BJ (cell line): ENCODE measurements around the gene RBM39. TPM values are rescaled to one million over a fixed set of nuclear protein-coding genes. Genes with fewer than 3 reads are reported as not detected.
"Not testable (repeated sequence)": the region's sequence is repeated elsewhere in the genome, so short reads cannot be mapped to it uniquely, and the experiment has no call there.

Experiments
- CTCF ChIA-PET: fragments of 350-600 bp; formaldehyde crosslinking; extraction: SDS; loops from one replicate; lab custom pipeline; 2021; ENCODE audit warnings: antibody characterized with exemption, inconsistent platforms; lab: Yijun Ruan, JAX
- POLR2A ChIA-PET: fragments of 300-600 bp; sonication (Branson Sonifier 250); formaldehyde crosslinking; extraction: SDS; loops from one replicate; lab custom pipeline; 2021; ENCODE audit warnings: antibody characterized with exemption; lab: Charles Lee
- DNase-seq: peaks from one replicate; pipeline ENCODE4 v3.0.0-alpha.2; 2011; ENCODE audit warnings: low read depth
- H3K27me3 ChIP-seq: 2 replicates; pipeline ENCODE4 v1.6.0; 2011; ENCODE audit warnings: low read length; ENCODE audit not compliant: control insufficient read depth, insufficient read depth
- H3K36me3 ChIP-seq: 2 replicates; pipeline ENCODE4 v1.5.1; 2011; ENCODE audit warnings: low read length; ENCODE audit not compliant: control insufficient read depth, insufficient read depth
- H3K4me3 ChIP-seq: 2 replicates; pipeline ENCODE4 v1.5.1; 2011; ENCODE audit warnings: low read depth, mild to moderate bottlenecking, control low read depth, low read length
- CTCF ChIP-seq: IDR thresholded peaks from 2 replicates; pipeline ENCODE4 v1.5.1; 2011; ENCODE audit warnings: low read depth, mild to moderate bottlenecking, control low read depth, inconsistent platforms, low read length, moderate library complexity; ENCODE audit not compliant: insufficient read depth
- polyA plus RNA-seq: library from polyadenylated mRNA; depleted of rRNA; stranded (reverse); fragments of >200 nt; gene quantifications from 2 replicates; pipeline ENCODE4 v1.2.3, GENCODE V29; 2011

RBM39 gene
- polyA plus RNA-seq, 1 experiment, result 63.5 TPM

GRCh38 chr20:35729283-35729807 lies 12.7 kb downstream of the RBM39 start:
- H3K4me3 ChIP-seq, result no peak overlapping the region
- ChIA-PET CTCF (interaction anchor here (1.2 to 3.6 kb wide), 2 partner anchors 10 to 12 kb away, joined by 3 to 10 read pairs; no protein-coding TSS in a partner anchor), POLR2A (interaction anchor here (1.3 kb wide), 1 partner anchor 13 kb away, joined by 4 read pairs; the partner anchor contains the start of gene RBM39)
- TF ChIP-seq CTCF, result no peak
- H3K36me3 ChIP-seq, result peaks cover 23% of the 10 kb centered on the region
- no peak for DNase-seq
- no peaks in the 10 kb centered on the region for H3K27me3 ChIP-seq

- no peaks in the 10 kb centered on the region for H3K27me3 ChIP-seq
- POLR2A ChIA-PET, result interaction anchor here (0.6 kb wide), 1 partner anchor 25 kb away, joined by 4 read pairs; no protein-coding TSS in a partner anchor
- DNase-seq, result no peak
- H3K4me3 ChIP-seq, result no peak overlapping the region
- CTCF ChIA-PET, result interaction anchor here (3.6 kb wide), 1 partner anchor 12 kb away, joined by 10 read pairs; no protein-coding TSS in a partner anchor
- peaks cover 29% of the 10 kb centered on the region for H3K36me3 ChIP-seq
- TF ChIP-seq CTCF, result no peak
These were observed 15.0 kb downstream of the RBM39 start for GRCh38 chr20:35726842-35727711.

- H3K36me3 ChIP-seq, result peaks cover 38% of the 10 kb centered on the region
- DNase-seq, result no peak
- H3K4me3 ChIP-seq, result no peak overlapping the region
- H3K27me3 ChIP-seq, result no peaks in the 10 kb centered on the region
- TF ChIP-seq CTCF, result no peak
- POLR2A ChIA-PET, result no interaction called here
- CTCF ChIA-PET, result interaction anchor here (0.7 to 1.3 kb wide), 3 partner anchors 10 to 229 kb away, joined by 3 to 6 read pairs (median 3); no protein-coding TSS in a partner anchor
These were observed 17.5 kb downstream of the RBM39 start for GRCh38 chr20:35724321-35725230.

GRCh38 chr20:35723652-35724320 lies 18.3 kb downstream of the RBM39 start:
- POLR2A ChIA-PET, result interaction anchor here (1.0 kb wide), 1 partner anchor 11 kb away, joined by 4 read pairs; no protein-coding TSS in a partner anchor
- CTCF ChIA-PET, result interaction anchor here (1.2 to 1.3 kb wide), 2 partner anchors 9 to 160 kb away, joined by 3 to 6 read pairs; no protein-coding TSS in a partner anchor
- not testable (repeated sequence) for H3K4me3 ChIP-seq, H3K27me3 ChIP-seq, DNase-seq
- H3K36me3 ChIP-seq, result peaks cover 36% of the 10 kb centered on the region

GRCh38 chr20:35723275-35723639 lies 18.8 kb downstream of the RBM39 start:
- H3K36me3 ChIP-seq, result peaks cover 37% of the 10 kb centered on the region
- DNase-seq, H3K4me3 ChIP-seq, H3K27me3 ChIP-seq: not testable (repeated sequence)
- CTCF ChIA-PET, result interaction anchor here (1.2 to 1.3 kb wide), 2 partner anchors 8 to 161 kb away, joined by 3 to 6 read pairs; no protein-coding TSS in a partner anchor
- POLR2A ChIA-PET, result interaction anchor here (1.0 kb wide), 1 partner anchor 12 kb away, joined by 4 read pairs; no protein-coding TSS in a partner anchor
